ENCODE results near the gene SUN3. TPM values are rescaled to one million over a fixed set of nuclear protein-coding genes. Genes with fewer than 3 reads are reported as not detected.

Gene SUN3
- total and polyA plus RNA-seq, 2 of the 8 experiments (the other 6 are each of a cell fraction or from before 2014, with no cell fraction given): not detected

GRCh38 chr7:48009954-48010353 is 19.0 kb downstream of the SUN3 start (continued):
- TF ChIP-seq EZH2 (IDR thresholded peaks at IDR 0.05; ENCODE audit: low read depth, low read length, severe bottlenecking) (no peak), KDM5A (IDR thresholded peaks at IDR 0.05; ENCODE audit: low read length) (no peak), SIX5 (IDR thresholded peaks at IDR 0.05; ENCODE audit: low read depth, low read length) (no peak), CREB1 (IDR thresholded peaks at IDR 0.05) (no peak), SIRT6 (IDR thresholded peaks at IDR 0.05; ENCODE audit: low read length) (no peak), HDAC2 (IDR thresholded peaks at IDR 0.05; ENCODE audit: borderline replicate concordance in 1 of 2, low read depth in 2 of 2, low read length in 2 of 2) (no peak)

All from H1 (cell line).